Pancreas (tissue), 10 donors: ENCODE measurements around the gene MADCAM1. TPM values are rescaled to one million over a fixed set of nuclear protein-coding genes. Genes with fewer than 3 reads are reported as not detected.

ENCODE experiments used
- ATAC-seq, 4 donors: fragments of 200-7000 bp; cut with Tn5 transposase; one replicate each; pipeline versions ENCODE4 v1.8.0 to v1.9.1; 2020; ENCODE audit warnings: mild to moderate bottlenecking in 4 of 4, moderate library complexity in 4 of 4
- DNase-seq, 6 donors: peaks; one replicate each; pipeline ENCODE4 v3.0.0-alpha.2; 2020
- FAIRE-seq: peaks from 2 replicates; lab custom pipeline; 2012; peaks lifted over from hg19 to GRCh38; lab: Jason Lieb, UNC
- H3K27ac ChIP-seq, 4 donors: fragments of 200-600 bp; sonication (generic); 1 replicate in 3 of 4; 2 replicates in 1 of 4; pipeline versions ENCODE4 v1.5.0 to v1.8.0; 2020
- H3K27me3 ChIP-seq, 4 donors: fragments of 200-600 bp; one replicate each; pipeline ENCODE4 v1.8.0; 2021
- H3K36me3 ChIP-seq, 3 donors: fragments of 200-600 bp; sonication (generic) in 1 of 3; one replicate each; pipeline versions ENCODE4 v1.5.0 to v1.8.0; 2020 to 2021
- H3K4me1 ChIP-seq, 3 donors: fragments of 200-600 bp; one replicate each; pipeline ENCODE4 v1.8.0; 2021
- H3K4me3 ChIP-seq, 4 donors: fragments of 200-600 bp; sonication (generic) in 2 of 4; one replicate each; pipeline versions ENCODE4 v1.5.0 to v1.8.0; 2020 to 2021
- H3K9me3 ChIP-seq, 4 donors: fragments of 200-600 bp; one replicate each; pipeline ENCODE4 v1.8.0; 2021
- WGBS, 2 donors: extraction: QIAGEN DNeasy Blood & Tissue Kit; methylation state at CpG; one replicate each; pipeline ENCODE4 v1.1.7; 2013; 5-methylcytosine and 5-hydroxymethylcytosine counted together
- intact Hi-C, 3 donors: fragments of 100-400 bp; cut with DNase I; formaldehyde crosslinking; loops; one replicate each; pipeline versions ENCODE4 v1.11.1 to v1.14.2; 2022
- polyA plus RNA-seq, 2 donors: library from polyadenylated mRNA; stranded (reverse); fragments of 200-250 nt; gene quantifications; one replicate each; pipeline ENCODE4 v1.2.3, GENCODE V29; 2013
- total RNA-seq, 6 donors: library from RNA; stranded (reverse); fragmentation: NEBNext Ultra II Directional in 4 of 6; extraction: Animal tissue kit (Norgen Biotek cat#: 25700) in 4 of 6; gene quantifications; one replicate each; pipeline versions ENCODE4 v1.2.1 to v1.2.4, GENCODE V29; 2021 to 2023
- TF ChIP-seq, protein P1 (sequence below), 4 donors: fragments of 200-600 bp; sonication (generic) in 3 of 4; IDR thresholded peaks; one replicate each; pipeline versions ENCODE4 v1.5.0 to v1.8.0; 2021; ENCODE audit warnings: antibody characterized with exemption in 4 of 4
- donor health status: healthy with polysubstance abuse.
- donor health status: DM: no; HTN: no; CAD: no; lungs with moderate emphysema.
- donor health status: DM: no; HTN: no; CAD: no.
- donor health status: control.
- donor health status: control.
- donor health status: Bipolar disorder and iron deficiency.
- donor health status: DM: yes; HTN: yes; CAD: no.
- donor health status: DM: no; HTN: no; CAD: no.
- donor health status: DM: no; HTN: no; CAD: no.
- donor health status: DM: yes; HTN: yes; CAD: no.

The MADCAM1 gene
- total and polyA plus RNA-seq, 8 donors: 0.66 to 7.5 (median 1.8) TPM

GRCh38 chr19:465056-465816 lies 31.1 kb upstream of the MADCAM1 start:
- DNase-seq (peak in 1 of 6 donors; percentile 16), FAIRE-seq (no peak), ATAC-seq (no peak)
- Histone ChIP-seq H3K27me3 (no peaks in the 10 kb centered on the region), H3K4me1 (no peaks in the 10 kb centered on the region), H3K27ac (no peak overlapping the region), H3K4me3 (no peak overlapping the region), H3K9me3 (no peaks in the 10 kb centered on the region), H3K36me3 (no peaks in the 10 kb centered on the region)
- intact Hi-C loops: no loop called here
- 89 to 95% methylated on average over 3 of the region's 3 CpGs for WGBS, 2 donors
- TF ChIP-seq, protein P1, sequence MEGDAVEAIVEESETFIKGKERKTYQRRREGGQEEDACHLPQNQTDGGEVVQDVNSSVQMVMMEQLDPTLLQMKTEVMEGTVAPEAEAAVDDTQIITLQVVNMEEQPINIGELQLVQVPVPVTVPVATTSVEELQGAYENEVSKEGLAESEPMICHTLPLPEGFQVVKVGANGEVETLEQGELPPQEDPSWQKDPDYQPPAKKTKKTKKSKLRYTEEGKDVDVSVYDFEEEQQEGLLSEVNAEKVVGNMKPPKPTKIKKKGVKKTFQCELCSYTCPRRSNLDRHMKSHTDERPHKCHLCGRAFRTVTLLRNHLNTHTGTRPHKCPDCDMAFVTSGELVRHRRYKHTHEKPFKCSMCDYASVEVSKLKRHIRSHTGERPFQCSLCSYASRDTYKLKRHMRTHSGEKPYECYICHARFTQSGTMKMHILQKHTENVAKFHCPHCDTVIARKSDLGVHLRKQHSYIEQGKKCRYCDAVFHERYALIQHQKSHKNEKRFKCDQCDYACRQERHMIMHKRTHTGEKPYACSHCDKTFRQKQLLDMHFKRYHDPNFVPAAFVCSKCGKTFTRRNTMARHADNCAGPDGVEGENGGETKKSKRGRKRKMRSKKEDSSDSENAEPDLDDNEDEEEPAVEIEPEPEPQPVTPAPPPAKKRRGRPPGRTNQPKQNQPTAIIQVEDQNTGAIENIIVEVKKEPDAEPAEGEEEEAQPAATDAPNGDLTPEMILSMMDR (IDR thresholded peaks at IDR 0.05): no peak

DNA sequence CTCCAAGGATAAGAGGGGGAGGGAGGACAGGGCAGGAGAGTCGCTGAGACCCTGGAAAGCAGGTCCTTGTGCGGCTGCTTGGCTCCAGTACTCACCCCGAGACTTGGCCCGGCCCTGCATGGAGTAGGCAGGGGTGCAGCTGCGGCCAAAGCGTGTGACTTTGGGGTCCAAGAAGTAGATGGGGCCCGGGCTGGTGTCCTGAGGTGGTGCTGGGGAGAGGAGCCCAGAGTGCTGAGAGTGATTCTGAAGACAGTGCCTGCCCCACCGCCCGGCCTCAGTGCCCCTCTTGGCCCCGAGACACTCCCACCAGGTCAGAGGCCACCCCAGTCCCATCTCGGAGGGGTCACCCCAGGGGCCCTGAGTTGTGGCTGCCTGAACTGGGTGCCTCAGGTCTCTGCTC lies 28.7 kb upstream of the MADCAM1 start:
- H3K4me3 ChIP-seq: no peak overlapping the region
- H3K4me1 ChIP-seq: no peaks in the 10 kb centered on the region
- ATAC-seq (no peak), FAIRE-seq (no peak), DNase-seq (peak in 1 of 6 donors; percentile 56)
- H3K36me3 ChIP-seq: no peaks in the 10 kb centered on the region
- H3K9me3 ChIP-seq: no peaks in the 10 kb centered on the region
- H3K27me3 ChIP-seq: no peaks in the 10 kb centered on the region
- intact Hi-C loops: no loop called here
- WGBS, 2 donors: 64 to 77% methylated on average over 8 to 11 of the region's 11 CpGs
- TF ChIP-seq, protein P1 (IDR thresholded peaks at IDR 0.05): no peak
- no peak overlapping the region for H3K27ac ChIP-seq

- no peak for FAIRE-seq
- peak in 2 of 6 donors; percentile 37 to 50 for DNase-seq
- Histone ChIP-seq H3K4me1 (no peaks in the 10 kb centered on the region), H3K4me3 (no peak overlapping the region), H3K27me3 (no peaks in the 10 kb centered on the region), H3K36me3 (no peaks in the 10 kb centered on the region), H3K27ac (no peak overlapping the region), H3K9me3 (no peaks in the 10 kb centered on the region)
- WGBS, 2 donors: 68 to 71% methylated on average over 27 of the region's 27 CpGs
- TF ChIP-seq, protein P1 (IDR thresholded peaks at IDR 0.05): no peak
- intact Hi-C loops: no loop called here
- ATAC-seq: no peak
These were observed 27.6 kb upstream of the MADCAM1 start for GRCh38 chr19:468587-469256.

DNA sequence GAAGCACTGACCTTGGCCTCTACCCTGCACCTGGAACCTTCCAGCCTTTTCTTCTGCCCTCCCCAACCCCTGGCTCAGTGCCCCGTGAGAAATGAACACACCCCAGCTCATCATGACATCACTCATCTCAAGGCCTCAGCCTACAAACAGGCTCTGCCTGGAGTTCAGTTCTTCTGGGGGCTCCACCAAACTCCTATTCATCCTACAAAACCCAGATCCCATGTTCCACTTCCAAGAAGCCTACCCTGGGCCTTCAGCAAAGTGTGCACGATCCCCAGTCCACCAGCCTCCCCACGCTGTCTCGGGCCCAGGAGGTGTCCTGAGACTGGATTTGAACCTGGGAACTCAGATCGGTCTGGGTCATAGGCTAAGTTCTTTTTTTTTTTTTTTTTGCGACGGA lies 26.5 kb upstream of the MADCAM1 start:
- Histone ChIP-seq H3K9me3 (no peaks in the 10 kb centered on the region), H3K27me3 (no peaks in the 10 kb centered on the region), H3K27ac (no peak overlapping the region), H3K4me1 (no peaks in the 10 kb centered on the region), H3K36me3 (no peaks in the 10 kb centered on the region), H3K4me3 (no peak overlapping the region)
- DNase-seq (peak in 1 of 6 donors; percentile 17), FAIRE-seq (no peak), ATAC-seq (no peak)
- WGBS, 2 donors: 72 to 74% methylated on average over 7 of the region's 7 CpGs
- TF ChIP-seq, protein P1 (IDR thresholded peaks at IDR 0.05): no peak
- intact Hi-C loops: no loop called here

GRCh38 chr19:470701-471100 lies 25.6 kb upstream of the MADCAM1 start:
- WGBS, 2 donors: 75% methylated on average over 20 of the region's 20 CpGs
- no peaks in the 10 kb centered on the region for H3K9me3 ChIP-seq
- TF ChIP-seq, protein P1 (IDR thresholded peaks at IDR 0.05): no peak
- H3K27ac ChIP-seq: no peak overlapping the region
- H3K4me3 ChIP-seq: no peak overlapping the region
- ATAC-seq (no peak), FAIRE-seq (no peak), DNase-seq (peak in 1 of 6 donors; percentile 67)
- H3K36me3 ChIP-seq: no peaks in the 10 kb centered on the region
- H3K27me3 ChIP-seq: no peaks in the 10 kb centered on the region
- intact Hi-C loops: no loop called here
- no peaks in the 10 kb centered on the region for H3K4me1 ChIP-seq
